Activated naive CD8-positive, alpha-beta T cell treated with anti-CD3 and anti-CD28 coated beads, Interleukin-2, amount 50 U/mL, for 16 hours (primary cell): ENCODE measurements around the gene STX2.
A peak's percentile ranks its signal among the peaks of the same experiment; 100 is the strongest.
"Not testable (repeated sequence)": the region's sequence is repeated elsewhere in the genome, so short reads cannot be mapped to it uniquely, and the experiment has no call there.

Experiments
- DNase-seq: peaks from one replicate; pipeline ENCODE4 v3.0.0-alpha.2; 2020; ENCODE audit warnings: low read depth, low spot score

STX2 gene

DNA sequence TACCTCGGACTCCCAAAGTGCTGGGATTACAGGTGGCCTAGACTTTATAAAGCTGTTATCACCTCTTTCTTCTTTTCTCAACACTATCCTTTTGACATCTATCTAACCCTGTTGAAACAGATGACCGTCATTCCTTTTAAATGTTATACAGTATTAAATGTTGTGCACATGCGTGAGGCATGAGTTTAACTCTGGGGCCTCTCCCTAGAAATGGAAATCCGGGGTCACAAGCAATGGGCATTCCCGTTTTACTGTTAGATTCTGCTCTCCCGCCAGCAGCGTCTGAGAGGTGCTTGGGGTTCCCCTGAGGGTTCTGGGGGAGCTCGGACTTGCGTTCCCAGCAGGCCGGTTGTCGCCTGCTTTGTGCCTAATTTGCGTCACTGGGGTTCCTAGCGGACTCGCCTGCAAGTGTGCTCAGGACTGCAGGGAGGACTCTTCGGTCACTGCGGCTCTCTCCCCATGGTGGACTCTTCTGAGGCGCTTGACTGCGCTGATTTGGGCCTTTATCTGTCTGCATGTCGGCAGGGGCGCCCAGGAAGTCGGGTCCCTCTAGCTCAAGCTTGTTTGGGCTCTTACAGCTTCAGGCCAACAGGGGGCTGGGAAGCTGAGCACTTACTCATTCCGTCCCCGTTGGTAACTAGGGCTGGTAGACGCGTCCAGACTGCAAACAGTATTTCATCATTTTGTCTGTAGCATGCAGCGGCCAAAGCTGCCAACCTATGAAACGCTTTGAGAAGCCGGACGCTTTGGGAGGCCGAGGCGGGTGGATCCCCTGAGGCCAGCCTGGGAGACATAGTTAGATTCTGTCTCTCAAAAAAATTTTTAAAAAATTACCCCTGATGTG lies 31.6 kb upstream of the STX2 start:
- DNase-seq, result peak; percentile 34

GRCh38 chr12:130868412-130868811 lies 29.4 kb upstream of the STX2 start:
- no peak for DNase-seq

- no peak for DNase-seq
Measured at GRCh38 chr12:130863298-130863697, 24.2 kb upstream of the STX2 start.

- not testable (repeated sequence) for DNase-seq
Measured at GRCh38 chr12:130862771-130863170, 23.7 kb upstream of the STX2 start.

DNA sequence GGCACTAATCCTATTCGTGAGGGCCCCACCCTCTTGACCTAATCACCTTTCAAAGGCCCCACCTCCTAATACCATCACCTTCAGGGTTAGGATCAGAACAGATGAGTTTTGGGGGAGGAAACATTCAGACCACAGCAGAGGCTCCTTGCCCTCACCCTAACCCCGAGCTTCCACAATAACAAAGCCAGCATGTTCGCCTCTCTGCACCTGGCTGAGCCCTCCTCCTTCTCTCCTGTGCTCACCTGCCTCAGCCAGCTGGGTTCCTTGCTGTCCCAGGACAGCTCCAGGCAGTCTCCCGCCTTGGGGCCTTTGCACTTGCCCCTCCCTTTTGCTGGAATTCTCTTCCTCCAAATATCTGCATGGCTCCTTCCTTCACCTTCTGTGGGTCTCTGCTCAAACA lies 23.1 kb upstream of the STX2 start:
- no peak for DNase-seq

GRCh38 chr12:130860311-130860710 lies 21.3 kb upstream of the STX2 start:
- no peak for DNase-seq

GRCh38 chr12:130859161-130859560 lies 20.1 kb upstream of the STX2 start:
- DNase-seq, result no peak

DNA sequence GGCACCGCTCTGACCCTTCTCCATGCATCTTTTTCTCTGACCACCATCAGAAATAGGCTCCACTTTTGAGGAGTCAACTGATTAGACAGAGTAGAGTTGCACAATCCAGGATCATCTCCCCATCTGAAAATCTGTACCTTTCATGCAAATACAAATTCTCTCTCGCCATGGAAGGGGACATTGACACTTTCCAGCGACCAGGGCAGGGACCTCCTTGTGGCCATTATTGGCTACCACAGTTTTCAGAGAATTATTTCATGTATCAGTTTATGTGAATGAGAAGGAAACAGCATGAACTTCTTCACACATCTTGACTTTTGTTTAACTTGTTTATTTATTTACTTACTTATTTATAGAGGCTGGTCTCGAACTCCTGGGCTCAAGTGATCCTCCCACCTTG lies 19.0 kb upstream of the STX2 start:
- no peak for DNase-seq

GRCh38 chr12:130856088-130856487 lies 17.0 kb upstream of the STX2 start:
- DNase-seq, result no peak

DNA sequence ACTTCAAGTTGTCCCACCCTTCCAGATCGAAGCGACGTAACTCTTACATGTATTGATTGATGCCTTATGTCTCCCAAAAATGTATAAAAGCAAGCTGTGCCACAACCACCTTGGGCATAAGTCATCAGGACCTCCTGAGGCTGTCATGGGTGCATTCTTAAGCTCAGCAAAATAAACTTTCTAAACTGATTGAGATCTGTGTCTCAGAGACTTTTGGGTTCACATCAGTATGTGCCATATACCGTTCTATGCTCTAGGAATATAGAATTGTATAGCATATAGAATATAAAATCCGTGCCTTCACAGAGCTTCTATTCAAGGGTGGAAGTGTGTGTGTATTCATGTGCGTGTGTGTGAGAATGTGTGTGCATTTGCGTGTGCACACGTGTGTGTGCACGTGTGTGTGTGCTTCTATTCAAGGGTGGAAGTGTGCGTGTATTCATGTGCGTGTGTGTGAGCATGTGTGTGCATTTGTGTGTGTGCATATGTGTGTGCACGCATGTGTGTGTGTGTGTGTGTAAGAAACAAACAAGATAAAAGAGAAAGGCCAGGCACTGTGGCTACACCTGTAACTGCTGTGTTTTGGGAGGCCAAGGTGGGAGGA lies 11.5 kb upstream of the STX2 start:
- no peak for DNase-seq

DNA sequence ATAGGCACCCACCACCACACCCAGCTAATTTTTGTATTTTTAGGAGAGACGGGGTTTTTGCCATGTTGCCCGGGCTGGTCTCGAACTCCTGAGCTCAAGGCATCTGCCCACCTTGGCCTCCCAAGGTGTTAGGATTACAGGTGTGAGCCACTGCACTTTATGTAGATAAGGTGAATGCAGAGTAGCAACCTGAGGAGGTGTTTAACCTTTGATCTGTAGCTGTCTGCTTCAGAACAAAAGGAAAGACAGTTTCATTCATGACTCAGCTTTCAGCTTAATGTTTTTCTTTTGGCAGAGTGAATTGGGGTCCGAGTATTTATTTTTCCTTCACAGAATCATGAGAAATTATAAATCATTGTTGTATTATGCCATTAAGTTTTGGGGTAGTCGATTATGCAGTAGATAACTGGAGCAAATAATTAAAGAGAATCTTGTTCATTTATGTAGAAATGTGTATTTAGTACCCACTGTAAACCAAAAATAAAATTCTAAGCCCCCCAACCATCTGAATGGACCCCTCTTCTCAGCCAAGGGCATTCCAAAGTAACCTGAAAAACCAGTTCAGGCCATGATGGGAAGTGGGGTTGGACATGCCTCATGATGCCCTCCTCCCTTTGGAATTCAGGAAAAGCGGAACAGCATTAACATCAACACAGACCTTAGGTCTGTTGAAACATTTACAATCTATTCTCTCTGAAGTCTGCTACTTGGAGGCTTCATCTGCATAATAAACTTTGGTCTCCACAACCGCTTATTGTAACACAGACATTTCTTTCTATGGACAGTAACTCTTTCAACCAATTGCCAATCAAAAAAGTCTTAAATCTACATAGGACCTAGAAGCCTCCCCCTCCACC lies 10.7 kb upstream of the STX2 start:
- DNase-seq, result no peak

GRCh38 chr12:130848785-130849305 lies 9.8 kb upstream of the STX2 start:
- not testable (repeated sequence) for DNase-seq

DNA sequence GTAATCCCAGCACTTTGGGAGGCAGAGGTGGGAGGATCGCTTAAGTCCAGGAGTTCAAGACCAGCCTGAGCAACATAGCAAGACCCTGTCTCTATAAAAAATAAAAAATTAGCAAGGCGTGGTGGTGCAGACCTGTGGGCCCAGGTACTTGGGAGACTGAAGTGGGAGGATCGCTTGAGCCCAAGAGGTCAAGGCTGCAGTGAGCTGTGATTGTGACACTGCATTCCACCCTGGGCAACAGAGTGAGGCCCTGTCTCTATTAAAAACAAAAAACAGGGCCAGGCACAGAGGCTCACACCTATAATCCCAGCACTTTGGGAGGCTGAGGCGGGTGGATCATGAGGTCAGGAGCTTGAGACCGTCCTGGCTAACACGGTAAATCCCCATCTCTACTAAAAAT lies 9.1 kb upstream of the STX2 start:
- not testable (repeated sequence) for DNase-seq

GRCh38 chr12:130847112-130847511 lies 8.1 kb upstream of the STX2 start:
- DNase-seq, result no peak

GRCh38 chr12:130846369-130846768 lies 7.3 kb upstream of the STX2 start:
- no peak for DNase-seq

- no peak for DNase-seq
Measured at GRCh38 chr12:130839770-130840404, 837 bp upstream of the STX2 start.

DNA sequence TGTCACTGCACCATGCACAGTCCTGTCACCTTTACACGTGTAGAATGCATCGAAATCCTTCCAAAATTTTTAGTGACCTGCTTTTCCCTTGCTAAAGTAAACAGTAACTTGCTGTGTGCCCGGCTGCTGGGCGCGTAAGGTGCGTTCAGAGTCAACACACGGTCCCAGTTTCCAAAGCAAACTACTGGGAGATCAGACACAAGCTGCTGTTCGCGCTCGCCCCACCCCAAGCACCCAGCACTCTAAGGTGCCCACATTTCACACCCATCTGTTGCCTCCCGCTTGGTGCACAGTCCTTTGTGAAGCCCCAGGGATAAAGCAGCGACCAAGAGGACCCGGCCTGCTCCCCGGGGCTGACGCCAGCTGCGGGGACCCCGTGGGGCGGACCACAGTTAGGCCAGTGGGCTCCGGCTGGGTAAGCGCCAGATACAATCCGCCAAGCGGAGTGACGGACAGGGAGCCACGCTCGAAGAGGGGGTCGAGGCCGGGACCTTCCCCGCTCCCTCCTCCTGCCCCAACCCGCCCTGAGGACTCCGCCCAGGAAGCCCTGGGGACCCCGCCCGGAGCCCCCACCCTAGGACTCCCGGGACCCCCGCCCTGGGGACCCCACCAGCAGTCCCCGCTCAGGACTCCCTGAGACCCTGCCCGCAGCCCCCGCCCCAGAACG lies 633 bp downstream of the STX2 start:
- no peak for DNase-seq

DNA sequence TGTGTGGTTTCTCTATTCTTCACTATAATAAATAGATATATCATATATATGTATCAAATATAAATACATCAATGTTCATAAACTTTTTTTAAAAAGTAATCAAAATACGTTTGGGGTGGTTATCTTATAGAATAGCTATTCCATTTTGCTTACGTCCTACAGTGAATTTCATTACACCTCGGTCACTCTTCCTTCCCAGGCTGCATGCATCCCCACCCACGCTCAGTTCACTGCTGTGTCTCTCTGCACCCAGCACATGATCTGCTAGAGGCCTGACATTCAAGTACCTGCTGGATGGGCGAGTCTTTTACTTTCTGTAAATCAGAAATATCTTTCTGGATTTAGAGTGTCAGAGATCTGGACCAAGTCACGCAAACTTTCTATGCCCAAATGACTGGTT lies 3.6 kb downstream of the STX2 start:
- no peak for DNase-seq

DNA sequence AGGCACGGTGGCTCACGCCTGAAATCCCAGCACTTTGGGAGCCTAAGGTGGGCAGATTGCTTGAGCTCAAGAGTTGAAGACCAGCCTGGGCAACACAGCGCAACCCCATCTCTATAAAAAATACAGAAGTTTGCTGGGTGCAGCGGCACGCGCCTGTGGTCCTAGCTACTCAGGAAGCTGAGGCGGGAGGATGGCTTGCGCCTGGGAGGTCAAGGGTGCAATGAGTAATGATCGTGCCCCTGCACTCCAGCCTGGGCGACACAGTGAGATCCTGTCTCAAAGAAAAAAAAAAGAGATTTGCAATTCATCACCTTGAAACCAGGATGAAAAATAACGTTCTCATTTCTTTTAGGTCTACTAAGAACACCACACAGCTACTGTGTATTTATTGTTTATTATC lies 4.0 kb downstream of the STX2 start:
- DNase-seq, result no peak

DNA sequence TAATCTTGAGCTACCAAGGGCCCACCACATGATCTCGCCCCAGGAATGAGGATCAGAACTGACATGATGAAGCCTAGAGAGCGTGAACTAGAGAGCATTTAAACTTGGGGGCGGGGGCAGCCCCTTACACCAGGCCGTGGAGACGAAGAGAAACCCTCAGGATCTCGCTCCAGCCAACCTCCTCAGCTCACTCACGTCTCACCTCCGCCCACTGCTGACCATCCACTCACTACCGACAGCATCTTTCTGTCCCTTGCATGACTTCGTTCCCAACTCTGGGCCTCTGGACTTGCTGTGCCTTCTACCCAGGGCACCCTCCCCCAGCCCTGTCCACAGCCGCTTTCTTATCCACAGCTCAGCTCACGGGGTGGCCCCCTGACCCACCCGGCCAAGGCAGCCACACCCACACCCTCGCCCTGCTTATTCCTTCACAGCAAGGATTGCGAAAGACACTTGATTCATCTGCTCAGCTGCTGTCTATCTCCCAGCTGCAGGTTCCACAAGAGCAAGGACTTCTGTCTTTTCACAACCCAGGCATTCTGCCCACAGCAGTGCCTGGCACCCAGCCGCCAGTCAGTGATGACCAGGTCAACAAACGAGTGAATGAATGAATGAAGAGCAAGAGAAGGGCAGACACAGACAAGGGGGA lies 6.4 kb downstream of the STX2 start:
- DNase-seq, result no peak
